ENCODE results near the gene PYM1. TPM values are rescaled to one million over a fixed set of nuclear protein-coding genes. Genes with fewer than 3 reads are reported as not detected.

Gene PYM1
- polyA plus RNA-seq, 1 donor from 2014 or later = 49.3 TPM

- no peaks in the 10 kb centered on the region for H3K79me2 ChIP-seq (replicated peaks; ENCODE audit: insufficient read depth, low read length)
- no peaks in the 10 kb centered on the region for H3K9me2 ChIP-seq (ENCODE audit: insufficient read depth, low read length)
- no peaks in the 10 kb centered on the region for H3K36me3 ChIP-seq (ENCODE audit: insufficient read depth, low read length)
- no peaks in the 10 kb centered on the region for H3K27me3 ChIP-seq (ENCODE audit: insufficient read depth, low read depth, low read length)
- no peak overlapping the region for H3K9ac ChIP-seq (ENCODE audit: low read length)
- H3K27ac ChIP-seq (ENCODE audit: low read length) = no peak overlapping the region
- H3K9me3 ChIP-seq (ENCODE audit: low read length) = no peaks in the 10 kb centered on the region
- H3K4me2 ChIP-seq (ENCODE audit: low read length) = no peak overlapping the region
- no peak overlapping the region for H3K4me3 ChIP-seq (ENCODE audit: low read length)
- H4K20me1 ChIP-seq (ENCODE audit: insufficient read depth) = no peaks in the 10 kb centered on the region
- no peaks in the 10 kb centered on the region for H3F3A ChIP-seq (ENCODE audit: insufficient read depth, low read length, poor library complexity, severe bottlenecking)
- TF ChIP-seq RAD21 (conservative IDR thresholded peaks at IDR 0.05) (no peak), MXI1 (conservative IDR thresholded peaks at IDR 0.05; ENCODE audit: poor library complexity, severe bottlenecking) (no peak), EP300 (conservative IDR thresholded peaks at IDR 0.05; ENCODE audit: poor library complexity, severe bottlenecking) (no peak), POLR2AphosphoS5 (IDR thresholded peaks at IDR 0.05) (no peak), EZH2 (IDR thresholded peaks at IDR 0.05; ENCODE audit: borderline replicate concordance, insufficient read depth, low read length, poor library complexity, severe bottlenecking) (no peak)
- no peak overlapping the region for H2AFZ ChIP-seq (ENCODE audit: low read depth, low read length)
These were observed 21.6 kb downstream of the PYM1 start for GRCh38 chr12:55906056-55906455.

- Histone ChIP-seq H3K27ac (ENCODE audit: low read length) (no peak overlapping the region), H3K9ac (ENCODE audit: low read length) (no peak overlapping the region), H2AFZ (ENCODE audit: low read depth, low read length) (no peak overlapping the region), H3F3A (ENCODE audit: insufficient read depth, low read length, poor library complexity, severe bottlenecking) (no peaks in the 10 kb centered on the region), H3K9me3 (ENCODE audit: low read length) (no peaks in the 10 kb centered on the region), H3K9me2 (ENCODE audit: insufficient read depth, low read length) (no peaks in the 10 kb centered on the region), H3K79me2 (replicated peaks; ENCODE audit: insufficient read depth, low read length) (no peaks in the 10 kb centered on the region), H3K27me3 (ENCODE audit: insufficient read depth, low read depth, low read length) (no peaks in the 10 kb centered on the region), H3K4me2 (ENCODE audit: low read length) (no peak overlapping the region), H3K36me3 (ENCODE audit: insufficient read depth, low read length) (no peaks in the 10 kb centered on the region), H3K4me3 (ENCODE audit: low read length) (no peak overlapping the region), H4K20me1 (ENCODE audit: insufficient read depth) (no peaks in the 10 kb centered on the region)
- TF ChIP-seq TAF1 (IDR thresholded peaks at IDR 0.05; ENCODE audit: low read depth) (no peak), POLR2AphosphoS5 (IDR thresholded peaks at IDR 0.05) (no peak), RAD21 (conservative IDR thresholded peaks at IDR 0.05) (no peak), EP300 (conservative IDR thresholded peaks at IDR 0.05; ENCODE audit: poor library complexity, severe bottlenecking) (no peak), SMC3 (conservative IDR thresholded peaks at IDR 0.05; ENCODE audit: poor library complexity) (no peak), EZH2 (IDR thresholded peaks at IDR 0.05; ENCODE audit: borderline replicate concordance, insufficient read depth, low read length, poor library complexity, severe bottlenecking) (no peak), MXI1 (conservative IDR thresholded peaks at IDR 0.05; ENCODE audit: poor library complexity, severe bottlenecking) (no peak)
- TF ChIP-seq, protein P1, sequence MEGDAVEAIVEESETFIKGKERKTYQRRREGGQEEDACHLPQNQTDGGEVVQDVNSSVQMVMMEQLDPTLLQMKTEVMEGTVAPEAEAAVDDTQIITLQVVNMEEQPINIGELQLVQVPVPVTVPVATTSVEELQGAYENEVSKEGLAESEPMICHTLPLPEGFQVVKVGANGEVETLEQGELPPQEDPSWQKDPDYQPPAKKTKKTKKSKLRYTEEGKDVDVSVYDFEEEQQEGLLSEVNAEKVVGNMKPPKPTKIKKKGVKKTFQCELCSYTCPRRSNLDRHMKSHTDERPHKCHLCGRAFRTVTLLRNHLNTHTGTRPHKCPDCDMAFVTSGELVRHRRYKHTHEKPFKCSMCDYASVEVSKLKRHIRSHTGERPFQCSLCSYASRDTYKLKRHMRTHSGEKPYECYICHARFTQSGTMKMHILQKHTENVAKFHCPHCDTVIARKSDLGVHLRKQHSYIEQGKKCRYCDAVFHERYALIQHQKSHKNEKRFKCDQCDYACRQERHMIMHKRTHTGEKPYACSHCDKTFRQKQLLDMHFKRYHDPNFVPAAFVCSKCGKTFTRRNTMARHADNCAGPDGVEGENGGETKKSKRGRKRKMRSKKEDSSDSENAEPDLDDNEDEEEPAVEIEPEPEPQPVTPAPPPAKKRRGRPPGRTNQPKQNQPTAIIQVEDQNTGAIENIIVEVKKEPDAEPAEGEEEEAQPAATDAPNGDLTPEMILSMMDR (IDR thresholded peaks at IDR 0.05; ENCODE audit: poor library complexity, severe bottlenecking) = no peak
- TF ChIP-seq, protein P2, sequence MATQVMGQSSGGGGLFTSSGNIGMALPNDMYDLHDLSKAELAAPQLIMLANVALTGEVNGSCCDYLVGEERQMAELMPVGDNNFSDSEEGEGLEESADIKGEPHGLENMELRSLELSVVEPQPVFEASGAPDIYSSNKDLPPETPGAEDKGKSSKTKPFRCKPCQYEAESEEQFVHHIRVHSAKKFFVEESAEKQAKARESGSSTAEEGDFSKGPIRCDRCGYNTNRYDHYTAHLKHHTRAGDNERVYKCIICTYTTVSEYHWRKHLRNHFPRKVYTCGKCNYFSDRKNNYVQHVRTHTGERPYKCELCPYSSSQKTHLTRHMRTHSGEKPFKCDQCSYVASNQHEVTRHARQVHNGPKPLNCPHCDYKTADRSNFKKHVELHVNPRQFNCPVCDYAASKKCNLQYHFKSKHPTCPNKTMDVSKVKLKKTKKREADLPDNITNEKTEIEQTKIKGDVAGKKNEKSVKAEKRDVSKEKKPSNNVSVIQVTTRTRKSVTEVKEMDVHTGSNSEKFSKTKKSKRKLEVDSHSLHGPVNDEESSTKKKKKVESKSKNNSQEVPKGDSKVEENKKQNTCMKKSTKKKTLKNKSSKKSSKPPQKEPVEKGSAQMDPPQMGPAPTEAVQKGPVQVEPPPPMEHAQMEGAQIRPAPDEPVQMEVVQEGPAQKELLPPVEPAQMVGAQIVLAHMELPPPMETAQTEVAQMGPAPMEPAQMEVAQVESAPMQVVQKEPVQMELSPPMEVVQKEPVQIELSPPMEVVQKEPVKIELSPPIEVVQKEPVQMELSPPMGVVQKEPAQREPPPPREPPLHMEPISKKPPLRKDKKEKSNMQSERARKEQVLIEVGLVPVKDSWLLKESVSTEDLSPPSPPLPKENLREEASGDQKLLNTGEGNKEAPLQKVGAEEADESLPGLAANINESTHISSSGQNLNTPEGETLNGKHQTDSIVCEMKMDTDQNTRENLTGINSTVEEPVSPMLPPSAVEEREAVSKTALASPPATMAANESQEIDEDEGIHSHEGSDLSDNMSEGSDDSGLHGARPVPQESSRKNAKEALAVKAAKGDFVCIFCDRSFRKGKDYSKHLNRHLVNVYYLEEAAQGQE (IDR thresholded peaks at IDR 0.05; ENCODE audit: borderline replicate concordance) = no peak
These were observed 25.7 kb downstream of the PYM1 start for GRCh38 chr12:55901881-55902490.
